Sigmoid colon (tissue), 4 donors: ENCODE measurements around the gene SNAPC5.

Experiments
- EP300 ChIP-seq, 4 donors: sonication (generic); formaldehyde crosslinking; IDR thresholded peaks; one replicate each; pipeline ENCODE4 v1.6.1; 2017; ENCODE audit warnings: antibody characterized with exemption in 4 of 4
- POLR2A ChIP-seq, 2 donors: fragments of 450-650 bp; IDR thresholded peaks; one replicate each; pipeline ENCODE4 v1.6.1; 2016; ENCODE audit warnings: antibody characterized with exemption in 2 of 2, mild to moderate bottlenecking in 2 of 2, moderate library complexity in 2 of 2
- TF ChIP-seq, protein P1 (sequence below), 4 experiments: fragments of 450-650 bp in 3 of 4; fragments of 200-600 bp in 1 of 4; IDR thresholded peaks; one replicate each; pipeline ENCODE4 v1.5.1; 2016 to 2019; ENCODE audit warnings: antibody characterized with exemption in 4 of 4, mild to moderate bottlenecking in 3 of 4, moderate library complexity in 2 of 4

DNA sequence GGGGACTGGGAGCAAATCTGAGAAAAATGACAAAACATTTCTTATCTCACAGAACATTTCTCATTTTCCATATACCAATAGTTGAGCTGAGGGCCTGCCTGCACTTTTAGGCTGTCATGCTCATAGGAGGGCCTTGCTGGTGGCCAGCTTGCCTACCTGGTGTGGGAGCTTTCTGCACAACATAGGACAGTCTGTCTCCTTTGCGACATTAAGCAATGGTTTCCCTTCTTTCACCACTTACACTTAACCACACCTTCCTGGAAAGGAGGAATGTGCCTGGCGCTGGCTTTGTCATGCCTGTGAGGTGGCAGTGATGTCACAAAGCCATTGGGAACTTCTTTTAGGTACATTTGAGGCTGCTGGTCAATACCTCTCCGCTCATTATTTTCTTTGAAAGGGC lies 5.7 kb downstream of the SNAPC5 start:
- TF ChIP-seq, protein P1, sequence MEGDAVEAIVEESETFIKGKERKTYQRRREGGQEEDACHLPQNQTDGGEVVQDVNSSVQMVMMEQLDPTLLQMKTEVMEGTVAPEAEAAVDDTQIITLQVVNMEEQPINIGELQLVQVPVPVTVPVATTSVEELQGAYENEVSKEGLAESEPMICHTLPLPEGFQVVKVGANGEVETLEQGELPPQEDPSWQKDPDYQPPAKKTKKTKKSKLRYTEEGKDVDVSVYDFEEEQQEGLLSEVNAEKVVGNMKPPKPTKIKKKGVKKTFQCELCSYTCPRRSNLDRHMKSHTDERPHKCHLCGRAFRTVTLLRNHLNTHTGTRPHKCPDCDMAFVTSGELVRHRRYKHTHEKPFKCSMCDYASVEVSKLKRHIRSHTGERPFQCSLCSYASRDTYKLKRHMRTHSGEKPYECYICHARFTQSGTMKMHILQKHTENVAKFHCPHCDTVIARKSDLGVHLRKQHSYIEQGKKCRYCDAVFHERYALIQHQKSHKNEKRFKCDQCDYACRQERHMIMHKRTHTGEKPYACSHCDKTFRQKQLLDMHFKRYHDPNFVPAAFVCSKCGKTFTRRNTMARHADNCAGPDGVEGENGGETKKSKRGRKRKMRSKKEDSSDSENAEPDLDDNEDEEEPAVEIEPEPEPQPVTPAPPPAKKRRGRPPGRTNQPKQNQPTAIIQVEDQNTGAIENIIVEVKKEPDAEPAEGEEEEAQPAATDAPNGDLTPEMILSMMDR (IDR thresholded peaks at IDR 0.05), result no peak
- no peak for TF ChIP-seq EP300 (IDR thresholded peaks at IDR 0.05)
- no peak for TF ChIP-seq POLR2A (IDR thresholded peaks at IDR 0.05)
